GM12864 (cell line): ENCODE results near the gene CGB1.

Experiments used
- DNase-seq: peaks from one replicate; pipeline ENCODE4 v3.0.0-alpha.2; 2011; ENCODE audit warnings: low read depth
- H3K4me3 ChIP-seq: 2 replicates; pipeline ENCODE4 v1.5.1; 2011; ENCODE audit warnings: mild to moderate bottlenecking, low read depth, low read length, control low read depth
- CTCF ChIP-seq: IDR thresholded peaks from 2 replicates; pipeline ENCODE4 v1.5.1; 2011; ENCODE audit warnings: low read depth, mild to moderate bottlenecking, moderate library complexity, low read length, control low read depth, inconsistent platforms; ENCODE audit errors: missing control alignments

CGB1 gene

GRCh38 chr19:49067554-49067953, 30.9 kb upstream of the CGB1 start:
- DNase-seq = no peak
- TF ChIP-seq CTCF = no peak
- H3K4me3 ChIP-seq = no peak overlapping the region

GRCh38 chr19:49065905-49066512, 29.3 kb upstream of the CGB1 start:
- no peak for DNase-seq
- no peak overlapping the region for H3K4me3 ChIP-seq
- no peak for TF ChIP-seq CTCF

GRCh38 chr19:49064768-49065611, 28.3 kb upstream of the CGB1 start, which contains the start of gene NTF4:
NTF4 (minus strand) TSS chr19:49064818; CDS start chr19:49061997, 2,821 bp downstream.
- no peak for TF ChIP-seq CTCF
- DNase-seq = no peak
- H3K4me3 ChIP-seq = no peak within 1 kb of the TSS

GRCh38 chr19:49064029-49064629, 27.4 kb upstream of the CGB1 start:
- no peak overlapping the region for H3K4me3 ChIP-seq
- TF ChIP-seq CTCF = no peak
- DNase-seq = no peak

- H3K4me3 ChIP-seq = no peak overlapping the region
- DNase-seq = no peak
- TF ChIP-seq CTCF = no peak
Measured at GRCh38 chr19:49061445-49061844, 24.8 kb upstream of the CGB1 start.

- H3K4me3 ChIP-seq = no peak overlapping the region
- TF ChIP-seq CTCF = no peak
Measured at GRCh38 chr19:49061000-49061399, 24.3 kb upstream of the CGB1 start.

GRCh38 chr19:49059053-49059452, 22.4 kb upstream of the CGB1 start:
- TF ChIP-seq CTCF = no peak
- H3K4me3 ChIP-seq = no peak overlapping the region
- DNase-seq = no peak

More at GRCh38 chr19:49061000-49061399, 24.3 kb upstream of the CGB1 start:
- no peak for DNase-seq
